ENCODE measurements around the gene DHX34. TPM values are rescaled to one million over a fixed set of nuclear protein-coding genes. Genes with fewer than 3 reads are reported as not detected.

Gene DHX34
- total RNA-seq, 1 experiment from 2014 or later, result 38.2 TPM

DNA sequence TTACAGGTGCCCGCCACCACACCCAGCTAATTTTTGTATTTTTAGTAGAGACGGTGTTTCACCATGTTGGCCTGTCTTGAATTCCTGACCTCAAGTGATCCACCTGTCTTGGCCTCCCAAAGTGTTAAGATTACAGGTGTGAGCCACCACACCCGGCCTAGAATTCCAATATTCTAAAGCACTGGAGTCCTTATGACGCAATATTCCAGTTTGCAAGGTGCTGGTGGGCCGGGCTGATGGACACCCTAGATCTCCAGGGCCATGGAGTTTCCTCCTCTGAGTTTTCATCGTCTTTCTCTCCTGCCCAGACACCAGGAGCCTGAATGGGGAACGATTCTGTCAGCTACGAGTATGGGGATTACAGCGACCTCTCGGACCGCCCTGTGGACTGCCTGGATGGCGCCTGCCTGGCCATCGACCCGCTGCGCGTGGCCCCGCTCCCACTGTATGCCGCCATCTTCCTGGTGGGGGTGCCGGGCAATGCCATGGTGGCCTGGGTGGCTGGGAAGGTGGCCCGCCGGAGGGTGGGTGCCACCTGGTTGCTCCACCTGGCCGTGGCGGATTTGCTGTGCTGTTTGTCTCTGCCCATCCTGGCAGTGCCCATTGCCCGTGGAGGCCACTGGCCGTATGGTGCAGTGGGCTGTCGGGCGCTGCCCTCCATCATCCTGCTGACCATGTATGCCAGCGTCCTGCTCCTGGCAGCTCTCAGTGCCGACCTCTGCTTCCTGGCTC lies 8.5 kb upstream of the DHX34 start:
- Mint-ChIP-seq H3K9me3 (no peaks in the 10 kb centered on the region; a peak in 1 of 5 replicates), H3K4me3 (no peak overlapping the region), H3K36me3 (ENCODE audit: insufficient read depth in 1 of 3, low read depth in 3 of 3) (no peaks in the 10 kb centered on the region), H3K27me3 (ENCODE audit: low read depth) (peaks cover 5% of the 10 kb centered on the region), H3K27ac (no peak overlapping the region), H3K4me1 (peaks cover 2 to 9% of the 10 kb centered on the region in 2 experiments; a peak in 2 of 4 replicates)
- TF ChIP-seq, protein P1, sequence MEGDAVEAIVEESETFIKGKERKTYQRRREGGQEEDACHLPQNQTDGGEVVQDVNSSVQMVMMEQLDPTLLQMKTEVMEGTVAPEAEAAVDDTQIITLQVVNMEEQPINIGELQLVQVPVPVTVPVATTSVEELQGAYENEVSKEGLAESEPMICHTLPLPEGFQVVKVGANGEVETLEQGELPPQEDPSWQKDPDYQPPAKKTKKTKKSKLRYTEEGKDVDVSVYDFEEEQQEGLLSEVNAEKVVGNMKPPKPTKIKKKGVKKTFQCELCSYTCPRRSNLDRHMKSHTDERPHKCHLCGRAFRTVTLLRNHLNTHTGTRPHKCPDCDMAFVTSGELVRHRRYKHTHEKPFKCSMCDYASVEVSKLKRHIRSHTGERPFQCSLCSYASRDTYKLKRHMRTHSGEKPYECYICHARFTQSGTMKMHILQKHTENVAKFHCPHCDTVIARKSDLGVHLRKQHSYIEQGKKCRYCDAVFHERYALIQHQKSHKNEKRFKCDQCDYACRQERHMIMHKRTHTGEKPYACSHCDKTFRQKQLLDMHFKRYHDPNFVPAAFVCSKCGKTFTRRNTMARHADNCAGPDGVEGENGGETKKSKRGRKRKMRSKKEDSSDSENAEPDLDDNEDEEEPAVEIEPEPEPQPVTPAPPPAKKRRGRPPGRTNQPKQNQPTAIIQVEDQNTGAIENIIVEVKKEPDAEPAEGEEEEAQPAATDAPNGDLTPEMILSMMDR (conservative IDR thresholded peaks at IDR 0.05), result no peak
- Histone ChIP-seq H2AK5ac (ENCODE audit: insufficient read length, low read length) (no peak overlapping the region), H3K4ac (ENCODE audit: low read depth, low read length) (no peak overlapping the region), H4K8ac (replicated peaks; ENCODE audit: insufficient read length, low read depth, low read length) (no peak overlapping the region), H4K91ac (ENCODE audit: insufficient read length, low read depth, low read length) (no peak overlapping the region), H3K23ac (ENCODE audit: insufficient read length, low read depth, low read length) (no peak overlapping the region), H3K4me1 (ENCODE audit: insufficient read depth, low read length) (no peaks in the 10 kb centered on the region), H3K27ac (ENCODE audit: insufficient read length, low read depth, low read length) (no peak overlapping the region), H2BK15ac (ENCODE audit: low read depth, low read length) (no peak overlapping the region), H2AFZ (ENCODE audit: low read length) (no peak overlapping the region), H2BK20ac (ENCODE audit: low read depth, low read length, poor library complexity, severe bottlenecking) (no peak overlapping the region), H2BK12ac (ENCODE audit: insufficient read length, low read depth, low read length) (no peak overlapping the region), H3K56ac (ENCODE audit: insufficient read length, low read depth, low read length) (no peak overlapping the region), H3K79me2 (ENCODE audit: insufficient read depth, low read length) (no peaks in the 10 kb centered on the region), H3K9me3 (ENCODE audit: control insufficient read depth, low read depth, low read length) (no peaks in the 10 kb centered on the region), H3K18ac (ENCODE audit: insufficient read length, low read depth, low read length) (no peak overlapping the region), H3K9ac (ENCODE audit: extremely low read depth, insufficient read length, low read length) (no peak overlapping the region), H3K4me2 (ENCODE audit: insufficient read depth, insufficient read length, low read length) (no peak overlapping the region), H3K23me2 (ENCODE audit: insufficient read length, low read depth, low read length, poor library complexity, severe bottlenecking) (no peaks in the 10 kb centered on the region), H2BK120ac (ENCODE audit: low read depth, low read length, poor library complexity, severe bottlenecking) (no peak overlapping the region), H2BK5ac (ENCODE audit: insufficient read length, low read length) (no peak overlapping the region), H3K27me3 (ENCODE audit: insufficient read depth, low read length) (no peaks in the 10 kb centered on the region), H3T11ph (ENCODE audit: low read length) (no peak overlapping the region), H4K20me1 (ENCODE audit: control insufficient read depth, insufficient read depth, insufficient read length) (no peaks in the 10 kb centered on the region), H3K14ac (ENCODE audit: insufficient read depth, low read length) (no peak overlapping the region; the same call in 1 of the 2 replicates), H3K79me1 (ENCODE audit: insufficient read depth, low read depth, low read length, poor library complexity, severe bottlenecking) (no peaks in the 10 kb centered on the region), H4K5ac (ENCODE audit: insufficient read length, low read depth, low read length) (no peak overlapping the region)
- no CpG with 5 or more reads among the region's 29 CpGs for WGBS (ENCODE audit: extremely low coverage, insufficient read length, low lambda C conversion rate)
- DNase-seq, result no peak
